Gastroesophageal sphincter (tissue), 3 donors: ENCODE results near the gene PROZ.

Experiments used
- CTCF ChIP-seq, 4 experiments: fragments of 200-600 bp in 2 of 4; fragments of 450-650 bp in 2 of 4; sonication (generic) in 1 of 4; IDR thresholded peaks; one replicate each; pipeline ENCODE4 v1.5.1; 2017 to 2019; ENCODE audit warnings: antibody characterized with exemption in 4 of 4, mild to moderate bottlenecking in 2 of 4, moderate library complexity in 2 of 4
- EP300 ChIP-seq: sonication (generic); formaldehyde crosslinking; IDR thresholded peaks from one replicate; pipeline ENCODE4 v1.6.1; 2017; ENCODE audit warnings: antibody characterized with exemption, mild to moderate bottlenecking
- POLR2A ChIP-seq, 2 donors: fragments of 450-650 bp; IDR thresholded peaks; one replicate each; pipeline ENCODE4 v1.6.1; 2017; ENCODE audit warnings: antibody characterized with exemption in 2 of 2, mild to moderate bottlenecking in 2 of 2, moderate library complexity in 1 of 2
- POLR2AphosphoS5 ChIP-seq: sonication (generic); formaldehyde crosslinking; IDR thresholded peaks from one replicate; pipeline ENCODE4 v1.6.1; 2017; ENCODE audit warnings: antibody characterized with exemption

GRCh38 chr13:113125506-113126264 lies 32.8 kb upstream of the PROZ start:
- TF ChIP-seq POLR2A (IDR thresholded peaks at IDR 0.05) (no peak), CTCF (IDR thresholded peaks at IDR 0.05) (no peak), EP300 (no peak), POLR2AphosphoS5 (no peak)
